Thyroid gland (tissue), 4 donors: Measurements from ENCODE around the gene ANKRD65. TPM values are rescaled to one million over a fixed set of nuclear protein-coding genes. Genes with fewer than 3 reads are reported as not detected.

Source experiments
- DNase-seq, 2 donors: peaks; one replicate each; pipeline ENCODE4 v3.0.0-alpha.2; 2019
- H3K27ac ChIP-seq, 3 donors: fragments of 200-600 bp; sonication (generic); 1 replicate in 2 of 3; 2 replicates in 1 of 3; pipeline ENCODE4 v1.5.1; 2016 to 2019; ENCODE audit warnings: mild to moderate bottlenecking in 1 of 3, moderate library complexity in 1 of 3
- H3K27me3 ChIP-seq: fragments of 200-600 bp; sonication (generic); one replicate; pipeline ENCODE4 v1.5.1; 2019
- H3K36me3 ChIP-seq, 2 donors: fragments of 200-600 bp; sonication (generic); one replicate each; pipeline ENCODE4 v1.5.1; 2016 to 2019
- H3K4me1 ChIP-seq, 2 donors: fragments of 200-600 bp; sonication (generic); one replicate each; pipeline ENCODE4 v1.5.1; 2017 to 2019
- H3K4me3 ChIP-seq, 3 donors: fragments of 200-600 bp; sonication (generic); replicated peaks in 1 of 3; 1 replicate in 2 of 3; 2 replicates in 1 of 3; pipeline ENCODE4 v1.5.1; 2016; ENCODE audit warnings: mild to moderate bottlenecking in 1 of 3
- H3K9me3 ChIP-seq: fragments of 200-600 bp; sonication (generic); one replicate; pipeline ENCODE4 v1.5.1; 2017
- POLR2A ChIP-seq, 2 donors: fragments of 450-650 bp; IDR thresholded peaks; one replicate each; pipeline ENCODE4 v1.6.1; 2017; ENCODE audit warnings: antibody characterized with exemption in 2 of 2, mild to moderate bottlenecking in 2 of 2, moderate library complexity in 1 of 2
- WGBS, 2 donors: methylation state at CpG; one replicate each; pipeline ENCODE4 v1.1.5; 2017; 5-methylcytosine and 5-hydroxymethylcytosine counted together
- intact Hi-C: fragments of 100-400 bp; cut with DNase I; formaldehyde crosslinking; loops from one replicate; pipeline ENCODE4 v1.15.1; 2023
- total RNA-seq, 4 donors: library from RNA; depleted of rRNA; stranded (reverse); fragments of >200 nt; gene quantifications; one replicate each; pipeline ENCODE4 v1.2.3, GENCODE V29; 2016
- TF ChIP-seq, protein P1 (sequence below), 6 experiments: fragments of 200-600 bp in 3 of 6; fragments of 450-650 bp in 3 of 6; sonication (generic) in 3 of 6; IDR thresholded peaks; one replicate each; pipeline ENCODE4 v1.5.1; 2016 to 2019; ENCODE audit warnings: antibody characterized with exemption in 6 of 6, mild to moderate bottlenecking in 2 of 6, inconsistent platforms in 1 of 6, moderate library complexity in 1 of 6

ANKRD65 gene
- total RNA-seq, 4 donors from 2014 or later, result 2.0 to 3.2 (median 2.4) TPM

DNA sequence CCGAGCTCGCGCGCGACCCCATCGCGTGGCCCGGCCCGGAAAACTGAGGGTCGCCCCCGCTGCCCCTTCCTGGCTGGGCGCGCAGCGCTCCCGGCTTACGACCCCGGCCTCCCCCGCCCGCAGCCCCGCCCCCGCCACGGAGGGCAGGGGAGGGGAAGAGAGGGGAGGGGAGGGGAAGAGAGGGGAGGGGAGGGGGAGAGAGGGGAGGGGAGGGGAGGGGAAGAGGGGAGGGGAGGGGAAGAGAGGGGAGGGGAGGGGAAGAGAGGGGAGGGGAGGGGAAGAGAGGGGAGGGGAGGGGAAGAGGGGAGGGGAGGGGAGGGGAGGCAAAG is 6.7 kb upstream of the ANKRD65 start:
- intact Hi-C loops, result no loop called here
- WGBS, 2 donors, result no CpG with 5 or more reads among the region's 22 CpGs
- Histone ChIP-seq H3K4me3 (peak overlapping the region in 1 of 3 donors; percentile 24), H3K4me1 (peaks cover 9 to 34% of the 10 kb centered on the region in 2 donors), H3K27ac (peak overlapping the region in 1 of 3 donors; percentile 30), H3K27me3 (no peaks in the 10 kb centered on the region), H3K36me3 (no peaks in the 10 kb centered on the region), H3K9me3 (no peaks in the 10 kb centered on the region)
- TF ChIP-seq POLR2A (IDR thresholded peaks at IDR 0.05), result no peak
- TF ChIP-seq, protein P1, sequence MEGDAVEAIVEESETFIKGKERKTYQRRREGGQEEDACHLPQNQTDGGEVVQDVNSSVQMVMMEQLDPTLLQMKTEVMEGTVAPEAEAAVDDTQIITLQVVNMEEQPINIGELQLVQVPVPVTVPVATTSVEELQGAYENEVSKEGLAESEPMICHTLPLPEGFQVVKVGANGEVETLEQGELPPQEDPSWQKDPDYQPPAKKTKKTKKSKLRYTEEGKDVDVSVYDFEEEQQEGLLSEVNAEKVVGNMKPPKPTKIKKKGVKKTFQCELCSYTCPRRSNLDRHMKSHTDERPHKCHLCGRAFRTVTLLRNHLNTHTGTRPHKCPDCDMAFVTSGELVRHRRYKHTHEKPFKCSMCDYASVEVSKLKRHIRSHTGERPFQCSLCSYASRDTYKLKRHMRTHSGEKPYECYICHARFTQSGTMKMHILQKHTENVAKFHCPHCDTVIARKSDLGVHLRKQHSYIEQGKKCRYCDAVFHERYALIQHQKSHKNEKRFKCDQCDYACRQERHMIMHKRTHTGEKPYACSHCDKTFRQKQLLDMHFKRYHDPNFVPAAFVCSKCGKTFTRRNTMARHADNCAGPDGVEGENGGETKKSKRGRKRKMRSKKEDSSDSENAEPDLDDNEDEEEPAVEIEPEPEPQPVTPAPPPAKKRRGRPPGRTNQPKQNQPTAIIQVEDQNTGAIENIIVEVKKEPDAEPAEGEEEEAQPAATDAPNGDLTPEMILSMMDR (IDR thresholded peaks at IDR 0.05), result no peak
- no peak for DNase-seq

DNA sequence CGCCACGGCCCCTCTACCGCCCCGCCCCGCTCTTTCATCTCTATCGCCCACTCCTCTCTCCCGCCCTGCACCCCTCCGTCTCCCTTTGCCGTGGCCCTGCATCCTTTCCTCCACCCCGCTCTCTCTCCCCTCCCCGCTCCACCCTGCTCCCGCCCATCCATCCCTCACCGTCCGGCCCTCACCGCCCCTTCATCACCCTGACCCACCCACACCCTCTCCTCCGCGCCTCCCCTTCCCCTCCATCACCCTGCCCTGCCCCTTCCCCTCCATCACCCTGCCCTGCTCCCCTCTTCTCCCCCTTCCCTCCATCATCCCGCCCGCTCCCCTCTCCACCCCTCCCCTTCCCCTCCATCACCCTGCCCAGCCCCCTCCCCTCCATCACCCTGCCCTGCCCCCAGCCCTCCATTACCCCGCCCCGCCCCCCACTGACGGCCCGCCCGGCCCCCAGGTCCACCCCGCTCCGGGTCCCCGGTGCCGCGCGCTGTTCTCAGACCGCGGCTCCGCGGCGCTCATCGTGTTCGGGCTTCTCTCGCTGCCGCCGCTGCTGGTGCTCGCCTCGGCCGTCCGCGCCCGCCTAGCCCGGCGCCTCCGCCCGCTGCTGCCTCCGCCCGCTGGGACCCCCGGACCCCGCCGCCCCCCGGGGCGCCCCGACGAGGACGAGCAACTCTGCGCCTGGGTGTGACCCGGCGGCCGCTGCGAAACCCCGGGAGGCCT is 6.2 kb upstream of the ANKRD65 start:
- DNase-seq, result no peak
- intact Hi-C loops, result no loop called here
- peak overlapping the region in 1 of 3 donors; percentile 30 for H3K27ac ChIP-seq

GRCh38 chr1:1426496-1427105 is 5.5 kb upstream of the ANKRD65 start:
- no peaks in the 10 kb centered on the region for H3K36me3 ChIP-seq
- WGBS, 2 donors, result 28 to 34% methylated on average over 18 of the region's 19 CpGs
- DNase-seq, result no peak
- H3K9me3 ChIP-seq, result no peaks in the 10 kb centered on the region
- no peak overlapping the region for H3K4me3 ChIP-seq
- no peaks in the 10 kb centered on the region for H3K27me3 ChIP-seq
- H3K27ac ChIP-seq, result no peak overlapping the region
- intact Hi-C loops, result no loop called here
- peaks cover 9 to 22% of the 10 kb centered on the region in 2 donors for H3K4me1 ChIP-seq
- no peak for TF ChIP-seq POLR2A (IDR thresholded peaks at IDR 0.05)
- TF ChIP-seq, protein P1 (IDR thresholded peaks at IDR 0.05), result no peak

More for the DNA sequence above, 6.2 kb upstream of the ANKRD65 start:
- no peaks in the 10 kb centered on the region for H3K9me3 ChIP-seq
- 21 to 23% methylated on average over 18 of the region's 66 CpGs for WGBS, 2 donors
- TF ChIP-seq, protein P1 (IDR thresholded peaks at IDR 0.05), result no peak
- no peak for TF ChIP-seq POLR2A (IDR thresholded peaks at IDR 0.05)
- H3K4me1 ChIP-seq, result peaks cover 9 to 29% of the 10 kb centered on the region in 2 donors
- peak overlapping the region in 1 of 3 donors; percentile 24 for H3K4me3 ChIP-seq
- no peaks in the 10 kb centered on the region for H3K27me3 ChIP-seq
- H3K36me3 ChIP-seq, result no peaks in the 10 kb centered on the region

- intact Hi-C loops, result no loop called here
- H3K4me3 ChIP-seq, result no peak overlapping the region
These were observed 4.8 kb upstream of the ANKRD65 start for GRCh38 chr1:1425753-1426495.

More at GRCh38 chr1:1425753-1426495, 4.8 kb upstream of the ANKRD65 start:
- peaks cover 9 to 16% of the 10 kb centered on the region in 2 donors for H3K4me1 ChIP-seq
- H3K27me3 ChIP-seq, result no peaks in the 10 kb centered on the region
- no peak for TF ChIP-seq POLR2A (IDR thresholded peaks at IDR 0.05)
- TF ChIP-seq, protein P1 (IDR thresholded peaks at IDR 0.05), result no peak
- H3K36me3 ChIP-seq, result no peaks in the 10 kb centered on the region
- H3K27ac ChIP-seq, result no peak overlapping the region
- WGBS, 2 donors, result 43 to 45% methylated on average over 19 to 26 of the region's 33 CpGs
- no peaks in the 10 kb centered on the region for H3K9me3 ChIP-seq
- DNase-seq, result no peak
